Measurements from ENCODE around the gene VWA8. TPM values are rescaled to one million over a fixed set of nuclear protein-coding genes. Genes with fewer than 3 reads are reported as not detected.

Gene VWA8
- polyA plus RNA-seq, 3 donors = 2.0 to 4.4 (median 3.4) TPM

GRCh38 chr13:41716236-41716635, 244.7 kb downstream of the VWA8 start:
- DNase-seq = no peak
- no peaks in the 10 kb centered on the region for H3K4me1 ChIP-seq (ENCODE audit: control insufficient read depth in 1 of 2, insufficient read depth in 2 of 2, low read length in 2 of 2)
- H3K9ac ChIP-seq (ENCODE audit: insufficient read depth, low read length, poor library complexity, severe bottlenecking) = no peak overlapping the region
- H3K79me2 ChIP-seq (ENCODE audit: insufficient read depth, low read length) = no peaks in the 10 kb centered on the region
- H3K9me3 ChIP-seq (replicated peaks in 1 of 2; ENCODE audit: control insufficient read depth in 1 of 2, insufficient read depth in 1 of 2, low read length in 2 of 2) = no peaks in the 10 kb centered on the region
- H3K36me3 Mint-ChIP-seq = peaks cover 12 to 17% of the 10 kb centered on the region in 2 donors
- intact Hi-C loops (cut with micrococcal nuclease) = no loop called here
- H3K27ac Mint-ChIP-seq = no peak overlapping the region
- H3K36me3 ChIP-seq (replicated peaks in 1 of 2; ENCODE audit: control insufficient read depth in 1 of 2, insufficient read depth in 2 of 2, low read length in 2 of 2) = peaks cover 6 to 8% of the 10 kb centered on the region in 2 donors
- H3K4me1 Mint-ChIP-seq = no peaks in the 10 kb centered on the region
- no peaks in the 10 kb centered on the region for H3K27me3 Mint-ChIP-seq (ENCODE audit: low read depth in 3 of 3)
- TF ChIP-seq CTCF (IDR thresholded peaks at IDR 0.05) = no peak
- WGBS (ENCODE audit: insufficient coverage) = no CpG with 5 or more reads among the region's 1 CpG
- no peak overlapping the region for H3K27ac ChIP-seq (ENCODE audit: low read depth in 1 of 2, low read length in 2 of 2)
- H3K4me3 Mint-ChIP-seq = no peak overlapping the region
- no peak overlapping the region for H3K4me3 ChIP-seq (replicated peaks in 1 of 3; ENCODE audit: low read depth in 2 of 3, low read length in 3 of 3)
- no peak overlapping the region for H2AFZ ChIP-seq (ENCODE audit: insufficient read depth, low read depth, low read length, poor library complexity, severe bottlenecking)
- no peak overlapping the region for H3K4me2 ChIP-seq (replicated peaks; ENCODE audit: extremely low read depth, low read length, poor library complexity, severe bottlenecking)
- no peaks in the 10 kb centered on the region for H4K20me1 ChIP-seq (ENCODE audit: insufficient read depth, low read length)
- no peaks in the 10 kb centered on the region for H3K27me3 ChIP-seq (ENCODE audit: control insufficient read depth in 2 of 2, insufficient read depth in 2 of 2, low read length in 2 of 2)
- H3K9me3 Mint-ChIP-seq = no peaks in the 10 kb centered on the region

- Histone ChIP-seq H3K36me3 (replicated peaks in 1 of 2; ENCODE audit: control insufficient read depth in 1 of 2, insufficient read depth in 2 of 2, low read length in 2 of 2) (no peaks in the 10 kb centered on the region), H3K79me2 (ENCODE audit: insufficient read depth, low read length) (no peaks in the 10 kb centered on the region), H3K4me2 (replicated peaks; ENCODE audit: extremely low read depth, low read length, poor library complexity, severe bottlenecking) (no peak overlapping the region), H4K20me1 (ENCODE audit: insufficient read depth, low read length) (no peaks in the 10 kb centered on the region), H3K4me3 (replicated peaks in 1 of 3; ENCODE audit: low read depth in 2 of 3, low read length in 3 of 3) (no peak overlapping the region), H3K27ac (ENCODE audit: low read depth in 1 of 2, low read length in 2 of 2) (no peak overlapping the region), H3K9ac (ENCODE audit: insufficient read depth, low read length, poor library complexity, severe bottlenecking) (no peak overlapping the region), H2AFZ (ENCODE audit: insufficient read depth, low read depth, low read length, poor library complexity, severe bottlenecking) (no peak overlapping the region), H3K4me1 (ENCODE audit: control insufficient read depth in 1 of 2, insufficient read depth in 2 of 2, low read length in 2 of 2) (no peaks in the 10 kb centered on the region), H3K27me3 (ENCODE audit: control insufficient read depth in 2 of 2, insufficient read depth in 2 of 2, low read length in 2 of 2) (no peaks in the 10 kb centered on the region), H3K9me3 (replicated peaks in 1 of 2; ENCODE audit: control insufficient read depth in 1 of 2, insufficient read depth in 1 of 2, low read length in 2 of 2) (no peaks in the 10 kb centered on the region)
- TF ChIP-seq CTCF (IDR thresholded peaks at IDR 0.05) = no peak
- H3K27me3 Mint-ChIP-seq (ENCODE audit: low read depth in 3 of 3) = no peaks in the 10 kb centered on the region
- H3K36me3 Mint-ChIP-seq = peaks cover 0 to 3% of the 10 kb centered on the region in 2 donors
- H3K4me3 Mint-ChIP-seq = no peak overlapping the region
- H3K4me1 Mint-ChIP-seq = peaks cover 7% of the 10 kb centered on the region
- intact Hi-C loops (cut with micrococcal nuclease) = no loop called here
- DNase-seq = no peak
- H3K27ac Mint-ChIP-seq = no peak overlapping the region
- H3K9me3 Mint-ChIP-seq = no peaks in the 10 kb centered on the region
- WGBS (ENCODE audit: insufficient coverage) = no CpG with 5 or more reads among the region's 1 CpG
Observed at GRCh38 chr13:41713405-41713804, 247.5 kb downstream of the VWA8 start.
